Pancreas (tissue), 10 donors: ENCODE data around the gene MASTL. TPM values are rescaled to one million over a fixed set of nuclear protein-coding genes. Genes with fewer than 3 reads are reported as not detected.

Experiments used
- ATAC-seq, 4 donors: fragments of 200-7000 bp; cut with Tn5 transposase; one replicate each; pipeline versions ENCODE4 v1.8.0 to v1.9.1; 2020; ENCODE audit warnings: mild to moderate bottlenecking in 4 of 4, moderate library complexity in 4 of 4
- DNase-seq, 6 donors: peaks; one replicate each; pipeline ENCODE4 v3.0.0-alpha.2; 2020
- FAIRE-seq: peaks from 2 replicates; lab custom pipeline; 2012; peaks lifted over from hg19 to GRCh38; lab: Jason Lieb, UNC
- H3K27ac ChIP-seq, 4 donors: fragments of 200-600 bp; sonication (generic); 1 replicate in 3 of 4; 2 replicates in 1 of 4; pipeline versions ENCODE4 v1.5.0 to v1.8.0; 2020
- H3K27me3 ChIP-seq, 4 donors: fragments of 200-600 bp; one replicate each; pipeline ENCODE4 v1.8.0; 2021
- H3K36me3 ChIP-seq, 3 donors: fragments of 200-600 bp; sonication (generic) in 1 of 3; one replicate each; pipeline versions ENCODE4 v1.5.0 to v1.8.0; 2020 to 2021
- H3K4me1 ChIP-seq, 3 donors: fragments of 200-600 bp; one replicate each; pipeline ENCODE4 v1.8.0; 2021
- H3K4me3 ChIP-seq, 4 donors: fragments of 200-600 bp; sonication (generic) in 2 of 4; one replicate each; pipeline versions ENCODE4 v1.5.0 to v1.8.0; 2020 to 2021
- H3K9me3 ChIP-seq, 4 donors: fragments of 200-600 bp; one replicate each; pipeline ENCODE4 v1.8.0; 2021
- WGBS, 2 donors: extraction: QIAGEN DNeasy Blood & Tissue Kit; methylation state at CpG; one replicate each; pipeline ENCODE4 v1.1.7; 2013; 5-methylcytosine and 5-hydroxymethylcytosine counted together
- intact Hi-C, 3 donors: fragments of 100-400 bp; cut with DNase I; formaldehyde crosslinking; loops; one replicate each; pipeline versions ENCODE4 v1.11.1 to v1.14.2; 2022
- polyA plus RNA-seq, 2 donors: library from polyadenylated mRNA; stranded (reverse); fragments of 200-250 nt; gene quantifications; one replicate each; pipeline ENCODE4 v1.2.3, GENCODE V29; 2013
- total RNA-seq, 6 donors: library from RNA; stranded (reverse); fragmentation: NEBNext Ultra II Directional in 4 of 6; extraction: Animal tissue kit (Norgen Biotek cat#: 25700) in 4 of 6; gene quantifications; one replicate each; pipeline versions ENCODE4 v1.2.1 to v1.2.4, GENCODE V29; 2021 to 2023
- TF ChIP-seq, protein P1 (sequence below), 4 donors: fragments of 200-600 bp; sonication (generic) in 3 of 4; IDR thresholded peaks; one replicate each; pipeline versions ENCODE4 v1.5.0 to v1.8.0; 2021; ENCODE audit warnings: antibody characterized with exemption in 4 of 4
- donor health status: healthy with polysubstance abuse.
- donor health status: DM: no; HTN: no; CAD: no; lungs with moderate emphysema.
- donor health status: DM: no; HTN: no; CAD: no.
- donor health status: control.
- donor health status: control.
- donor health status: Bipolar disorder and iron deficiency.
- donor health status: DM: yes; HTN: yes; CAD: no.
- donor health status: DM: no; HTN: no; CAD: no.
- donor health status: DM: no; HTN: no; CAD: no.
- donor health status: DM: yes; HTN: yes; CAD: no.

The MASTL gene
- total and polyA plus RNA-seq, 8 donors: 1.3 to 3.7 (median 2.1) TPM

DNA sequence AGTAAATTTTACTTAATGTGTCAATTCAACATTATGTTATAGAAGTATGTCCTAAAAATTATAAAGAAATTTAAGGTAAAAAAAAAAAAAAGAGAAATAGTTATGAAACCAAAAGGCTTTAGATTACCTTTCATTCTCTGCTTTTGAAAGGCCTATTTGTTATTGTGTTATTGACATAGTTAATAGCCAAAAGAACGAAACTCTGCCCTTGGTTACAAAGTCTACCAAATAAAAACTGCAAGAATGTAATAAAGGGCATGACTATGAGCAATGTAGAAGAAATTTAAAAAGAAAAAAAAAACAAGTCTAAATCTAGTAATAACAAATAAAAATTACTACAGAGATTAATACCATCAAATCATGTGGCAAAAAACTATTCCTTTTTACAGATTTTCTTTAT is 74.9 kb downstream of the MASTL start:
- H3K9me3 ChIP-seq: no peaks in the 10 kb centered on the region
- no peak overlapping the region for H3K4me3 ChIP-seq
- no peaks in the 10 kb centered on the region for H3K27me3 ChIP-seq
- DNase-seq (no peak), FAIRE-seq (no peak), ATAC-seq (no peak)
- no peaks in the 10 kb centered on the region for H3K36me3 ChIP-seq
- 75 to 78% methylated on average over 1 of the region's 1 CpG for WGBS, 2 donors
- H3K27ac ChIP-seq: no peak overlapping the region
- intact Hi-C loops: no loop called here
- peaks cover 0 to 14% (median 0%) of the 10 kb centered on the region in 3 donors for H3K4me1 ChIP-seq
- TF ChIP-seq, protein P1, sequence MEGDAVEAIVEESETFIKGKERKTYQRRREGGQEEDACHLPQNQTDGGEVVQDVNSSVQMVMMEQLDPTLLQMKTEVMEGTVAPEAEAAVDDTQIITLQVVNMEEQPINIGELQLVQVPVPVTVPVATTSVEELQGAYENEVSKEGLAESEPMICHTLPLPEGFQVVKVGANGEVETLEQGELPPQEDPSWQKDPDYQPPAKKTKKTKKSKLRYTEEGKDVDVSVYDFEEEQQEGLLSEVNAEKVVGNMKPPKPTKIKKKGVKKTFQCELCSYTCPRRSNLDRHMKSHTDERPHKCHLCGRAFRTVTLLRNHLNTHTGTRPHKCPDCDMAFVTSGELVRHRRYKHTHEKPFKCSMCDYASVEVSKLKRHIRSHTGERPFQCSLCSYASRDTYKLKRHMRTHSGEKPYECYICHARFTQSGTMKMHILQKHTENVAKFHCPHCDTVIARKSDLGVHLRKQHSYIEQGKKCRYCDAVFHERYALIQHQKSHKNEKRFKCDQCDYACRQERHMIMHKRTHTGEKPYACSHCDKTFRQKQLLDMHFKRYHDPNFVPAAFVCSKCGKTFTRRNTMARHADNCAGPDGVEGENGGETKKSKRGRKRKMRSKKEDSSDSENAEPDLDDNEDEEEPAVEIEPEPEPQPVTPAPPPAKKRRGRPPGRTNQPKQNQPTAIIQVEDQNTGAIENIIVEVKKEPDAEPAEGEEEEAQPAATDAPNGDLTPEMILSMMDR (IDR thresholded peaks at IDR 0.05): no peak

GRCh38 chr10:27235706-27236105 is 80.6 kb downstream of the MASTL start:
- H3K27ac ChIP-seq: peak overlapping the region in 1 of 4 donors; percentile 40
- no peaks in the 10 kb centered on the region for H3K36me3 ChIP-seq
- ATAC-seq (no peak), DNase-seq (no peak), FAIRE-seq (no peak)
- intact Hi-C loops: no loop called here
- TF ChIP-seq, protein P1 (IDR thresholded peaks at IDR 0.05): no peak
- no peaks in the 10 kb centered on the region for H3K9me3 ChIP-seq
- WGBS, 2 donors: 38 to 47% methylated on average over 1 of the region's 1 CpG
- H3K4me3 ChIP-seq: no peak overlapping the region
- H3K27me3 ChIP-seq: no peaks in the 10 kb centered on the region
- peaks cover 4 to 39% (median 10%) of the 10 kb centered on the region in 3 donors for H3K4me1 ChIP-seq

Other genes with a start within 250 kb of the MASTL start
- gene ANKRD26, start 54.9 kb upstream of the MASTL start, total RNA-seq: 1 to 10 TPM; 1.7 to 5.4 (median 3.9) TPM
- 1 to 10 TPM; 2.0 to 2.3 TPM for gene ANKRD26, start 54.9 kb upstream of the MASTL start, polyA plus RNA-seq
- 10 to 100 TPM; 34.2 to 58.0 (median 49.9) TPM for gene YME1L1, start 968 bp upstream of the MASTL start, total RNA-seq
- gene YME1L1, start 968 bp upstream of the MASTL start, polyA plus RNA-seq: 10 to 100 TPM; 11.9 to 29.6 TPM
- gene ACBD5, start 85.4 kb downstream of the MASTL start, total RNA-seq: 10 to 100 TPM in 3 of 6 donors, 1 to 10 TPM in 3; 7.7 to 14.7 (median 10.2) TPM
- gene ACBD5, start 85.4 kb downstream of the MASTL start, polyA plus RNA-seq: 1 to 10 TPM; 5.2 to 7.4 TPM